ENCODE data around the gene MCC.

GRCh38 chr5:113269023-113269997 is 218.9 kb downstream of the MCC start:
- TF ChIP-seq SIN3A (IDR thresholded peaks at IDR 0.05; ENCODE audit: borderline replicate concordance, insufficient read depth, low read length), result no peak
- TF ChIP-seq REST (IDR thresholded peaks at IDR 0.05; ENCODE audit: insufficient read depth in 1 of 2, low read depth in 2 of 2, low read length in 2 of 2), result no peak
- TF ChIP-seq POLR2AphosphoS5 (IDR thresholded peaks at IDR 0.05; ENCODE audit: low read depth, low read length), result no peak
